Osteocyte (in vitro differentiated cells): Measurements from ENCODE around the gene GNB5. TPM values are rescaled to one million over a fixed set of nuclear protein-coding genes. Genes with fewer than 3 reads are reported as not detected.

Source experiments
- DNase-seq: peaks from one replicate; pipeline ENCODE4 v3.0.0; 2021; ENCODE audit warnings: mixed read lengths; ENCODE audit not compliant: unreplicated experiment; ENCODE audit errors: extremely low spot score
- H3K27ac Mint-ChIP-seq: one replicate; pipeline ENCODE4 v1.8.0; 2021; ENCODE audit warnings: mild to moderate bottlenecking, mixed read lengths; ENCODE audit not compliant: unreplicated experiment
- H3K27me3 Mint-ChIP-seq: one replicate; pipeline ENCODE4 v1.8.0; 2021; ENCODE audit warnings: mixed read lengths; ENCODE audit not compliant: unreplicated experiment
- H3K36me3 Mint-ChIP-seq: one replicate; pipeline ENCODE4 v1.8.0; 2021; ENCODE audit warnings: mixed read lengths; ENCODE audit not compliant: unreplicated experiment
- H3K4me1 Mint-ChIP-seq: one replicate; pipeline ENCODE4 v1.8.0; 2021; ENCODE audit warnings: mixed read lengths; ENCODE audit not compliant: unreplicated experiment
- H3K4me3 Mint-ChIP-seq: one replicate; pipeline ENCODE4 v1.8.0; 2021; ENCODE audit warnings: mild to moderate bottlenecking, moderate library complexity, mixed read lengths; ENCODE audit not compliant: unreplicated experiment
- H3K9me3 Mint-ChIP-seq: one replicate; pipeline ENCODE4 v1.8.0; 2021; ENCODE audit warnings: mixed read lengths; ENCODE audit not compliant: unreplicated experiment
- CTCF ChIP-seq: fragments of 200-600 bp; sonication (generic); IDR thresholded peaks from 2 replicates; pipeline ENCODE4 v1.5.0; 2021; ENCODE audit warnings: antibody characterized with exemption, mild to moderate bottlenecking, moderate library complexity
- total RNA-seq: library from RNA; stranded (reverse); gene quantifications from 2 replicates; pipeline ENCODE4 v1.2.1, GENCODE V29; 2021

The GNB5 gene
- total RNA-seq, 1 donor from 2014 or later, result 34.0 TPM

GRCh38 chr15:52121006-52121405, 70.2 kb downstream of the GNB5 start:
- no peak for DNase-seq
- no peak for TF ChIP-seq CTCF
- H3K36me3 Mint-ChIP-seq, result peaks cover 11% of the 10 kb centered on the region
- H3K4me3 Mint-ChIP-seq, result no peak overlapping the region
- H3K27me3 Mint-ChIP-seq, result no peaks in the 10 kb centered on the region
- H3K4me1 Mint-ChIP-seq, result peaks cover 15% of the 10 kb centered on the region
- no peaks in the 10 kb centered on the region for H3K9me3 Mint-ChIP-seq
- H3K27ac Mint-ChIP-seq, result no peak overlapping the region

- no peak overlapping the region for H3K4me3 Mint-ChIP-seq
- no peaks in the 10 kb centered on the region for H3K9me3 Mint-ChIP-seq
- peaks cover 19% of the 10 kb centered on the region for H3K4me1 Mint-ChIP-seq
- no peak overlapping the region for H3K27ac Mint-ChIP-seq
- DNase-seq, result no peak
- no peaks in the 10 kb centered on the region for H3K27me3 Mint-ChIP-seq
- no peak for TF ChIP-seq CTCF
- H3K36me3 Mint-ChIP-seq, result peaks cover 10% of the 10 kb centered on the region
Observed at GRCh38 chr15:52120488-52120887, 70.7 kb downstream of the GNB5 start.

GRCh38 chr15:52118969-52119749, 72.0 kb downstream of the GNB5 start:
- Mint-ChIP-seq H3K9me3 (no peaks in the 10 kb centered on the region), H3K4me3 (no peak overlapping the region), H3K27me3 (no peaks in the 10 kb centered on the region)

GRCh38 chr15:52117549-52117948, 73.6 kb downstream of the GNB5 start:
- H3K27me3 Mint-ChIP-seq, result no peaks in the 10 kb centered on the region
- no peak for TF ChIP-seq CTCF
- H3K9me3 Mint-ChIP-seq, result no peaks in the 10 kb centered on the region
- H3K4me3 Mint-ChIP-seq, result no peak overlapping the region
- DNase-seq, result no peak
- H3K27ac Mint-ChIP-seq, result no peak overlapping the region
- peaks cover 4% of the 10 kb centered on the region for H3K36me3 Mint-ChIP-seq
- peaks cover 16% of the 10 kb centered on the region for H3K4me1 Mint-ChIP-seq

More at GRCh38 chr15:52118969-52119749, 72.0 kb downstream of the GNB5 start:
- no peak for DNase-seq
- Mint-ChIP-seq H3K36me3 (peaks cover 4% of the 10 kb centered on the region), H3K27ac (no peak overlapping the region), H3K4me1 (peaks cover 16% of the 10 kb centered on the region)
- no peak for TF ChIP-seq CTCF

GRCh38 chr15:52115598-52116427, 75.4 kb downstream of the GNB5 start:
- Mint-ChIP-seq H3K36me3 (no peaks in the 10 kb centered on the region), H3K9me3 (no peaks in the 10 kb centered on the region), H3K27ac (no peak overlapping the region), H3K4me3 (no peak overlapping the region), H3K27me3 (no peaks in the 10 kb centered on the region), H3K4me1 (peaks cover 16% of the 10 kb centered on the region)
- TF ChIP-seq CTCF, result no peak
- DNase-seq, result no peak
